CD4-positive, alpha-beta memory T cell (primary cell): ENCODE results near the gene PLA2G4E. TPM values are rescaled to one million over a fixed set of nuclear protein-coding genes. Genes with fewer than 3 reads are reported as not detected.

Source experiments
- CTCF ChIA-PET: fragments of 350-600 bp; sonication (Branson Sonifier 250); formaldehyde crosslinking; loops from one replicate; lab custom pipeline; 2021; ENCODE audit warnings: inconsistent platforms; ENCODE audit not compliant: partially characterized antibody; lab: Charles Lee
- POLR2A ChIA-PET: fragments of 350-600 bp; sonication (Branson Sonifier 250); formaldehyde crosslinking; loops from one replicate; lab custom pipeline; 2021; ENCODE audit not compliant: partially characterized antibody; lab: Charles Lee
- DNase-seq, 5 donors: peaks; one replicate each; pipeline versions ENCODE4 v3.0.0 to v3.0.0-alpha.2; 2020 to 2022; ENCODE audit warnings: mixed read lengths in 1 of 5
- H3K27ac ChIP-seq: one replicate; pipeline ENCODE4 v1.7.0; 2013; ENCODE audit warnings: low read depth, low read length
- H3K27me3 ChIP-seq: 2 replicates; pipeline ENCODE4 v1.7.0; 2013; ENCODE audit warnings: mild to moderate bottlenecking, low read length, moderate library complexity; ENCODE audit not compliant: insufficient read depth
- H3K36me3 ChIP-seq: 2 replicates; pipeline ENCODE4 v1.7.0; 2013; ENCODE audit warnings: mild to moderate bottlenecking, low read length, moderate library complexity; ENCODE audit not compliant: insufficient read depth
- H3K4me1 ChIP-seq: 2 replicates; pipeline ENCODE4 v1.7.0; 2013; ENCODE audit warnings: mild to moderate bottlenecking, low read length, moderate library complexity; ENCODE audit not compliant: insufficient read depth
- H3K4me3 ChIP-seq, 2 donors: one replicate each; pipeline ENCODE4 v1.7.0; 2013; ENCODE audit warnings: low read length in 2 of 2, mild to moderate bottlenecking in 1 of 2
- H3K9me3 ChIP-seq, 2 donors: one replicate each; pipeline ENCODE4 v1.7.0; 2013; ENCODE audit warnings: low read length in 2 of 2, control low read depth in 1 of 2; ENCODE audit not compliant: control insufficient read depth in 1 of 2
- H3K27ac Mint-ChIP-seq, 7 donors: one replicate each; pipeline ENCODE4 v1.8.0; 2020 to 2021; ENCODE audit warnings: mixed read lengths in 7 of 7, mild to moderate bottlenecking in 6 of 7, inconsistent platforms in 3 of 7, moderate library complexity in 3 of 7
- H3K27me3 Mint-ChIP-seq, 2 donors: one replicate each; pipeline ENCODE4 v1.8.0; 2020 to 2021; ENCODE audit warnings: mixed read lengths in 2 of 2
- H3K36me3 Mint-ChIP-seq, 2 donors: one replicate each; pipeline ENCODE4 v1.8.0; 2020 to 2021; ENCODE audit warnings: mixed read lengths in 2 of 2, inconsistent platforms in 1 of 2, mild to moderate bottlenecking in 1 of 2
- H3K4me1 Mint-ChIP-seq, 4 donors: one replicate each; pipeline ENCODE4 v1.8.0; 2020 to 2021; ENCODE audit warnings: mixed read lengths in 4 of 4, mild to moderate bottlenecking in 1 of 4
- H3K4me3 Mint-ChIP-seq, 8 donors: one replicate each; pipeline ENCODE4 v1.8.0; 2020 to 2021; ENCODE audit warnings: mixed read lengths in 8 of 8, mild to moderate bottlenecking in 7 of 8, moderate library complexity in 6 of 8, inconsistent platforms in 3 of 8
- H3K9me3 Mint-ChIP-seq, 8 donors: one replicate each; pipeline ENCODE4 v1.8.0; 2020 to 2021; ENCODE audit warnings: mixed read lengths in 8 of 8, mild to moderate bottlenecking in 5 of 8, inconsistent platforms in 3 of 8, moderate library complexity in 1 of 8
- intact Hi-C: fragments of 100-400 bp; cut with micrococcal nuclease; formaldehyde crosslinking; loops from one replicate; pipeline ENCODE4 v1.15.1; 2023
- polyA plus RNA-seq, 2 donors: library from polyadenylated mRNA; unstranded; fragments of 300-500 nt; fragmentation: Illumina TruSeq; gene quantifications; one replicate each; pipeline ENCODE4 v1.2.3, GENCODE V29; 2021
- total RNA-seq, 2 experiments: library from RNA; stranded (reverse); gene quantifications; one replicate each; pipeline ENCODE4 v1.2.3, GENCODE V29; 2021

Gene PLA2G4E
- total and polyA plus RNA-seq, 4 experiments from 2014 or later: not detected

- H3K27ac ChIP-seq: no peak overlapping the region
- Mint-ChIP-seq H3K27ac (peak overlapping the region in 6 of 7 donors; percentile 11 to 95 (median 86)), H3K9me3 (no peaks in the 10 kb centered on the region), H3K4me3 (peak overlapping the region in 6 of 8 donors; percentile 13 to 56 (median 18)), H3K36me3 (peaks cover 0 to 12% of the 10 kb centered on the region in 2 donors), H3K4me1 (peaks cover 38 to 68% (median 52%) of the 10 kb centered on the region in 4 donors), H3K27me3 (no peaks in the 10 kb centered on the region)
- H3K27me3 ChIP-seq: no peaks in the 10 kb centered on the region
- POLR2A ChIA-PET: interaction anchor here (9.6 kb wide), 1 partner anchor 32 kb away, joined by 245 read pairs; no protein-coding TSS in a partner anchor
- H3K9me3 ChIP-seq: no peaks in the 10 kb centered on the region
- CTCF ChIA-PET: interaction anchor here (5.9 kb wide), 1 partner anchor 32 kb away, joined by 71 read pairs; no protein-coding TSS in a partner anchor
- no peaks in the 10 kb centered on the region for H3K36me3 ChIP-seq
- H3K4me3 ChIP-seq: no peak overlapping the region
- intact Hi-C loops: no loop called here
- no peak for DNase-seq
- H3K4me1 ChIP-seq: peaks cover 68% of the 10 kb centered on the region
Observed at GRCh38 chr15:41968701-41969100, 52.1 kb downstream of the PLA2G4E start.

- H3K4me1 Mint-ChIP-seq: peaks cover 38 to 62% (median 49%) of the 10 kb centered on the region in 4 donors
- intact Hi-C loops: no loop called here
- POLR2A ChIA-PET: interaction anchor here (9.6 kb wide), 1 partner anchor 31 kb away, joined by 245 read pairs; no protein-coding TSS in a partner anchor
- Histone ChIP-seq H3K9me3 (no peaks in the 10 kb centered on the region), H3K36me3 (no peaks in the 10 kb centered on the region), H3K4me3 (no peak overlapping the region), H3K4me1 (peaks cover 63% of the 10 kb centered on the region), H3K27ac (no peak overlapping the region), H3K27me3 (no peaks in the 10 kb centered on the region)
- H3K27me3 Mint-ChIP-seq: no peaks in the 10 kb centered on the region
- peak overlapping the region; percentile 65 to 89 (median 84) for H3K27ac Mint-ChIP-seq
- H3K36me3 Mint-ChIP-seq: peaks cover 0 to 10% of the 10 kb centered on the region in 2 donors
- CTCF ChIA-PET: no interaction called here
- no peak for DNase-seq
- H3K9me3 Mint-ChIP-seq: no peaks in the 10 kb centered on the region
- peak overlapping the region in 7 of 8 donors; percentile 17 to 71 (median 61) for H3K4me3 Mint-ChIP-seq
Observed at GRCh38 chr15:41967506-41968206, 53.2 kb downstream of the PLA2G4E start.

- Mint-ChIP-seq H3K9me3 (no peaks in the 10 kb centered on the region), H3K36me3 (peaks cover 4 to 7% of the 10 kb centered on the region in 2 donors), H3K27me3 (no peaks in the 10 kb centered on the region), H3K4me1 (peaks cover 36 to 60% (median 50%) of the 10 kb centered on the region in 4 donors), H3K4me3 (peak overlapping the region in 1 of 8 donors; percentile 38), H3K27ac (peak overlapping the region; percentile 19 to 84 (median 53))
- Histone ChIP-seq H3K9me3 (no peaks in the 10 kb centered on the region), H3K36me3 (no peaks in the 10 kb centered on the region), H3K4me3 (no peak overlapping the region), H3K27ac (no peak overlapping the region), H3K27me3 (no peaks in the 10 kb centered on the region), H3K4me1 (peaks cover 64% of the 10 kb centered on the region)
- no peak for DNase-seq
- CTCF ChIA-PET: no interaction called here
- intact Hi-C loops: no loop called here
- POLR2A ChIA-PET: interaction anchor here (9.6 kb wide), 1 partner anchor 30 kb away, joined by 245 read pairs; no protein-coding TSS in a partner anchor
Observed at GRCh38 chr15:41966920-41967465, 53.8 kb downstream of the PLA2G4E start.

GRCh38 chr15:41966414-41966812 lies 54.4 kb downstream of the PLA2G4E start:
- intact Hi-C loops: no loop called here
- Histone ChIP-seq H3K4me1 (peaks cover 63% of the 10 kb centered on the region), H3K27ac (no peak overlapping the region), H3K27me3 (no peaks in the 10 kb centered on the region), H3K4me3 (no peak overlapping the region), H3K36me3 (no peaks in the 10 kb centered on the region), H3K9me3 (no peaks in the 10 kb centered on the region)
- Mint-ChIP-seq H3K27me3 (no peaks in the 10 kb centered on the region), H3K4me3 (no peak overlapping the region), H3K9me3 (no peaks in the 10 kb centered on the region), H3K36me3 (peaks cover 3 to 7% of the 10 kb centered on the region in 2 donors), H3K4me1 (peaks cover 40 to 63% (median 55%) of the 10 kb centered on the region in 4 donors), H3K27ac (peak overlapping the region in 5 of 7 donors; percentile 19 to 88 (median 81))
- CTCF ChIA-PET: no interaction called here
- POLR2A ChIA-PET: interaction anchor here (9.6 kb wide), 1 partner anchor 30 kb away, joined by 245 read pairs; no protein-coding TSS in a partner anchor
- DNase-seq: no peak

GRCh38 chr15:41965441-41966413 lies 55.1 kb downstream of the PLA2G4E start:
- peak overlapping the region in 5 of 7 donors; percentile 14 to 88 (median 53) for H3K27ac Mint-ChIP-seq
- H3K4me3 Mint-ChIP-seq: no peak overlapping the region
- H3K27me3 Mint-ChIP-seq: no peaks in the 10 kb centered on the region
- DNase-seq: no peak
- Histone ChIP-seq H3K27ac (no peak overlapping the region), H3K36me3 (no peaks in the 10 kb centered on the region), H3K27me3 (no peaks in the 10 kb centered on the region), H3K4me1 (peaks cover 56% of the 10 kb centered on the region), H3K9me3 (no peaks in the 10 kb centered on the region), H3K4me3 (no peak overlapping the region)
- peaks cover 3 to 7% of the 10 kb centered on the region in 2 donors for H3K36me3 Mint-ChIP-seq
- ChIA-PET CTCF (no interaction called here), POLR2A (interaction anchor here (9.6 kb wide), 1 partner anchor 29 kb away, joined by 245 read pairs; no protein-coding TSS in a partner anchor)
- H3K4me1 Mint-ChIP-seq: peaks cover 39 to 62% (median 53%) of the 10 kb centered on the region in 4 donors
- intact Hi-C loops: no loop called here
- H3K9me3 Mint-ChIP-seq: no peaks in the 10 kb centered on the region

GRCh38 chr15:41961595-41962202 lies 59.1 kb downstream of the PLA2G4E start:
- peak overlapping the region in 4 of 7 donors; percentile 11 to 75 (median 22) for H3K27ac Mint-ChIP-seq
- peaks cover 30% of the 10 kb centered on the region for H3K4me1 ChIP-seq
- intact Hi-C loops: no loop called here
- no peaks in the 10 kb centered on the region for H3K36me3 ChIP-seq
- no peaks in the 10 kb centered on the region for H3K27me3 ChIP-seq
- no peak overlapping the region for H3K27ac ChIP-seq
- no peak overlapping the region for H3K4me3 ChIP-seq
- H3K9me3 Mint-ChIP-seq: no peaks in the 10 kb centered on the region
- no peaks in the 10 kb centered on the region for H3K9me3 ChIP-seq
- no peak overlapping the region for H3K4me3 Mint-ChIP-seq
- no peaks in the 10 kb centered on the region for H3K27me3 Mint-ChIP-seq
- peaks cover 19 to 44% (median 33%) of the 10 kb centered on the region in 4 donors for H3K4me1 Mint-ChIP-seq
- ChIA-PET CTCF (interaction anchor here (1.1 to 1.4 kb wide), 4 partner anchors 9 to 28 kb away, joined by 3 to 4 read pairs (median 3); no protein-coding TSS in a partner anchor), POLR2A (interaction anchor here (1.1 to 1.7 kb wide), 4 partner anchors 9 to 25 kb away, joined by 4 to 8 read pairs (median 6); no protein-coding TSS in a partner anchor)
- peaks cover 7 to 18% of the 10 kb centered on the region in 2 donors for H3K36me3 Mint-ChIP-seq
- DNase-seq: no peak
